ENCODE measurements around the gene EHMT2. TPM values are rescaled to one million over a fixed set of nuclear protein-coding genes. Genes with fewer than 3 reads are reported as not detected.

EHMT2 gene
- total and polyA plus RNA-seq, 2 of the 8 experiments (the other 6 are each of a cell fraction or from before 2014, with no cell fraction given), result 125 to 177 TPM

DNA sequence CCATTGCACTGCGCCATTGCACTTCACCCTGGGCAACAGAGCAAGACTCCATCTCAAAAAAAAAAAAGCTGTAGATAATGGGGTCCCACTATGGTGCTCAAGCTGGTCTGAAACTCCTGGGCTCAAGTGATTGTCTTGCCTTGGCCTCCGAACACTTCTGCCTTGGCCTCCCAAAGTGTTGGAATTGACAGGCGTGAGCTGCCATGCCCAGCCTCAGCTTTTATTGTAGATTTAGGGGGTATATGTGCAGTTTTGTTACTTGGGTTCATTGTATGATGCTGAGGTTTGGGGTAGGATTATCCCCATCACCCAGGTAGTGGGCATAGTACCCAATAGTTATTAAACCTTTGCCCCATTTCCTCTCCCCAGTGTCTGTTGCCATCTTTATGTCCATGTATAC, 58.5 kb downstream of the EHMT2 start:
- H3K56ac ChIP-seq (replicated peaks; ENCODE audit: insufficient read length, low read depth, low read length), result no peak overlapping the region
- H2AFZ ChIP-seq (ENCODE audit: low read length), result no peak overlapping the region
- WGBS, 2 experiments (ENCODE audit: extremely low coverage in 1 of 2, insufficient coverage in 1 of 2, insufficient read length in 1 of 2, insufficient replicate concordance in 2 of 2, low coverage in 1 of 2, low lambda C conversion rate in 2 of 2, missing lambda C conversion rate in 1 of 2), result 90% methylated on average over 3 of the region's 3 CpGs; no CpG with 5 or more reads in 1 of the 2 experiments
- H3K9me3 ChIP-seq (ENCODE audit: insufficient read depth in 2 of 2, low read depth in 1 of 2, low read length in 1 of 2), result no peaks in the 10 kb centered on the region
- H3K4me2 ChIP-seq (ENCODE audit: insufficient read depth in 1 of 2, low read depth in 2 of 2, low read length in 2 of 2), result peak overlapping the region; percentile 14 to 99; a peak in 2 of 4 replicates
- TF ChIP-seq ZNF274 (IDR thresholded peaks at IDR 0.05; ENCODE audit: borderline replicate concordance, extremely low read depth, low read length), result no peak
- no peak overlapping the region for H3K4ac ChIP-seq (replicated peaks; ENCODE audit: insufficient read length, low read depth, low read length)
- no peak overlapping the region for H3K18ac ChIP-seq (ENCODE audit: extremely low read depth, low read length)
- H3K23ac ChIP-seq (ENCODE audit: insufficient read length), result no peak overlapping the region
- no peak overlapping the region for H2BK120ac ChIP-seq (replicated peaks; ENCODE audit: low read depth, low read length)
- no peak overlapping the region for H4K5ac ChIP-seq (ENCODE audit: insufficient read length, low read depth, low read length)
- no peak overlapping the region for H3K9ac ChIP-seq (replicated peaks in 1 of 4; ENCODE audit: extremely low read depth in 1 of 4, low read depth in 3 of 4, low read length in 3 of 4)
- no peak overlapping the region for H2BK12ac ChIP-seq (ENCODE audit: low read depth, low read length)
- peaks cover 2 to 9% (median 6%) of the 10 kb centered on the region in 4 experiments; a peak in 4 of 7 replicates for H3K4me1 ChIP-seq (replicated peaks in 1 of 4; ENCODE audit: control insufficient read depth in 3 of 4, insufficient read depth in 4 of 4, low read length in 3 of 4)
- no peak overlapping the region for H2BK20ac ChIP-seq (ENCODE audit: low read length)
- H3K36me3 ChIP-seq (ENCODE audit: control insufficient read depth in 2 of 4, insufficient read depth in 4 of 4, low read length in 3 of 4), result peaks cover 34 to 72% (median 48%) of the 10 kb centered on the region in 4 experiments
- no peak overlapping the region for H4K8ac ChIP-seq (ENCODE audit: extremely low read depth, insufficient read depth, low read length)
- H3K23me2 ChIP-seq (ENCODE audit: low read depth, low read length), result peaks cover 15% of the 10 kb centered on the region
- DNase-seq (ENCODE audit: low read depth in 1 of 2, low spot score in 2 of 2) (no peak), FAIRE-seq (no peak)
- CTCF ChIA-PET (ENCODE audit: partially characterized antibody), result interaction anchor here (0.8 to 4.5 kb wide), 12 partner anchors 12 to 128 kb away, joined by 3 to 15 read pairs (median 4); partner anchors contain the start of gene HSPA1B
- H3K79me1 ChIP-seq (ENCODE audit: low read depth, low read length), result peaks cover 3% of the 10 kb centered on the region; the same call in 1 of the 2 replicates
- no peaks in the 10 kb centered on the region for H3K27me3 ChIP-seq (replicated peaks in 1 of 4; ENCODE audit: control insufficient read depth in 3 of 4, extremely low read depth in 1 of 4, insufficient read depth in 3 of 4, low read length in 3 of 4)
- no peak overlapping the region for H3K27ac ChIP-seq (ENCODE audit: low read depth, low read length)
- H4K20me1 ChIP-seq (replicated peaks in 1 of 2; ENCODE audit: control insufficient read depth in 1 of 2, insufficient read depth in 2 of 2, low read length in 2 of 2), result peaks cover 18 to 23% of the 10 kb centered on the region in 2 experiments
- no peak overlapping the region for H2BK15ac ChIP-seq (ENCODE audit: low read length)
- peak overlapping the region in 1 of 4 experiments; percentile 99; a peak in 2 of 8 replicates for H3K4me3 ChIP-seq (ENCODE audit: extremely low read depth in 1 of 4, insufficient read depth in 2 of 4, low read depth in 3 of 4, low read length in 4 of 4)
- no peak overlapping the region for H4K91ac ChIP-seq (replicated peaks; ENCODE audit: insufficient read length, low read length)
- POLR2A ChIA-PET (ENCODE audit: partially characterized antibody), result interaction anchor here (0.6 to 11.4 kb wide), 33 partner anchors 8 to 265 kb away, joined by 3 to 189 read pairs (median 4); partner anchors contain the start of genes CLIC1, EHMT2, HSPA1A and HSPA1B
- no peak overlapping the region for H2AK5ac ChIP-seq (ENCODE audit: low read depth, low read length)
- H3K79me2 ChIP-seq (ENCODE audit: control insufficient read depth in 1 of 2, insufficient read depth in 2 of 2, low read length in 2 of 2), result peaks cover 17 to 37% of the 10 kb centered on the region in 2 experiments
- no peak overlapping the region for H2BK5ac ChIP-seq (ENCODE audit: low read depth, low read length)
- H3K14ac ChIP-seq (ENCODE audit: insufficient read length), result no peak overlapping the region

All from H1 (cell line).